GM10847 (cell line): ENCODE measurements around the gene PRDM11.

ENCODE experiments used
- POLR2A ChIP-seq: IDR thresholded peaks from 2 replicates; pipeline ENCODE4 v1.6.1; 2011; ENCODE audit not compliant: insufficient read length; ENCODE audit errors: extremely low read depth

PRDM11 gene

GRCh38 chr11:45146072-45147016 lies at the start of gene PRDM11:
Gene PRDM11, plus strand, starts transcription at chr11:45146639. Its CDS starts 35,128 bp downstream, at chr11:45181767.
- TF ChIP-seq POLR2A: no peak

GRCh38 chr11:45097721-45098493 lies 48.5 kb upstream of the PRDM11 start:
- no peak for TF ChIP-seq POLR2A

- TF ChIP-seq POLR2A: no peak
Observed at GRCh38 chr11:45098929-45099328, 47.5 kb upstream of the PRDM11 start.

GRCh38 chr11:45100339-45100738 lies 46.1 kb upstream of the PRDM11 start:
- TF ChIP-seq POLR2A: no peak

GRCh38 chr11:45102361-45102809 lies 44.1 kb upstream of the PRDM11 start:
- TF ChIP-seq POLR2A: no peak

- TF ChIP-seq POLR2A: no peak
Observed at GRCh38 chr11:45102810-45103621, 43.4 kb upstream of the PRDM11 start.

GRCh38 chr11:45104006-45104789 lies 42.2 kb upstream of the PRDM11 start:
- no peak for TF ChIP-seq POLR2A

GRCh38 chr11:45104790-45105084 lies 41.7 kb upstream of the PRDM11 start:
- no peak for TF ChIP-seq POLR2A

- no peak for TF ChIP-seq POLR2A
Observed at GRCh38 chr11:45105233-45105983, 41.0 kb upstream of the PRDM11 start.

GRCh38 chr11:45105984-45106375 lies 40.5 kb upstream of the PRDM11 start:
- no peak for TF ChIP-seq POLR2A

GRCh38 chr11:45106440-45106839 lies 40.0 kb upstream of the PRDM11 start:
- no peak for TF ChIP-seq POLR2A

- no peak for TF ChIP-seq POLR2A
Observed at GRCh38 chr11:45107029-45107428, 39.4 kb upstream of the PRDM11 start.

- no peak for TF ChIP-seq POLR2A
Observed at GRCh38 chr11:45108070-45109064, 38.1 kb upstream of the PRDM11 start.

- TF ChIP-seq POLR2A: no peak
Observed at GRCh38 chr11:45109400-45109799, 37.0 kb upstream of the PRDM11 start.
